Lower lobe of right lung (tissue), 2 donors: ENCODE data around the gene LSM8. TPM values are rescaled to one million over a fixed set of nuclear protein-coding genes. Genes with fewer than 3 reads are reported as not detected.

Experiments
- ATAC-seq, 2 donors: fragments of 200-7000 bp; cut with Tn5 transposase; one replicate each; pipeline ENCODE4 v1.9.1; 2020 to 2022; ENCODE audit warnings: mild to moderate bottlenecking in 2 of 2, moderate library complexity in 2 of 2
- DNase-seq: peaks from one replicate; pipeline ENCODE4 v3.0.0-alpha.2; 2020
- H3K27ac ChIP-seq: fragments of 200-600 bp; one replicate; pipeline ENCODE4 v1.8.0; 2022
- H3K27me3 ChIP-seq: fragments of 200-600 bp; one replicate; pipeline ENCODE4 v1.8.0; 2022; ENCODE audit warnings: low read depth
- H3K36me3 ChIP-seq: fragments of 200-600 bp; one replicate; pipeline ENCODE4 v1.8.0; 2022; ENCODE audit warnings: mild to moderate bottlenecking
- H3K4me1 ChIP-seq: fragments of 200-600 bp; one replicate; pipeline ENCODE4 v1.8.0; 2022
- H3K4me3 ChIP-seq: fragments of 200-600 bp; one replicate; pipeline ENCODE4 v1.8.0; 2022; ENCODE audit warnings: mild to moderate bottlenecking
- H3K9me3 ChIP-seq: fragments of 200-600 bp; one replicate; pipeline ENCODE4 v1.8.0; 2022
- intact Hi-C: fragments of 100-400 bp; cut with DNase I; formaldehyde crosslinking; loops from one replicate; pipeline ENCODE4 v1.11.0; 2022
- total RNA-seq: library from RNA; stranded (reverse); fragmentation: NEBNext Ultra II Directional; extraction: Animal tissue kit (Norgen Biotek cat#: 25700); gene quantifications from one replicate; pipeline ENCODE4 v1.2.1, GENCODE V29; 2021
- TF ChIP-seq, protein P1 (sequence below): fragments of 200-600 bp; IDR thresholded peaks from one replicate; pipeline ENCODE4 v1.8.0; 2022; ENCODE audit warnings: antibody characterized with exemption, mild to moderate bottlenecking
- donor health status: DM: no; HTN: yes; CAD: no; lungs with severe emphysema.

The LSM8 gene
- total RNA-seq, 1 donor from 2014 or later: 25.6 TPM

DNA sequence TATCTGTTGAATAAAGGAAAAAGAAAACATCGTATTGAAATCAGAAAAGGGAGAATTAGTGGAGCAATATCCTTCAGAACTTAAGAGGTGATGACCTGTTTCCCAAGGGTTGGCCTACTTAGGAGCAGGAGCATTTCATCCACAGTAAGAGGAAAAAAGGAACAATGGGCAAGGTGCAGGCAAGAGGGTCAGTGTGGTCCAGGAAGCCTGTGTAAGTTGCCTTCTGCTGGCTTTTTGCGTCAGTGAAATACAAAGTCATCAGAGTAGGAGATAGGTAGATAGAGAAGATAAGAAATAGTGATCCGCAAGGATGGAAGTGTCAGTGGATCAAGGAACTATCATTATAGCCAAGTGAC, 35.2 kb downstream of the LSM8 start:
- ATAC-seq (no peak), DNase-seq (no peak)
- H3K36me3 ChIP-seq: no peaks in the 10 kb centered on the region
- intact Hi-C loops: no loop called here
- H3K27ac ChIP-seq: no peak overlapping the region
- TF ChIP-seq, protein P1, sequence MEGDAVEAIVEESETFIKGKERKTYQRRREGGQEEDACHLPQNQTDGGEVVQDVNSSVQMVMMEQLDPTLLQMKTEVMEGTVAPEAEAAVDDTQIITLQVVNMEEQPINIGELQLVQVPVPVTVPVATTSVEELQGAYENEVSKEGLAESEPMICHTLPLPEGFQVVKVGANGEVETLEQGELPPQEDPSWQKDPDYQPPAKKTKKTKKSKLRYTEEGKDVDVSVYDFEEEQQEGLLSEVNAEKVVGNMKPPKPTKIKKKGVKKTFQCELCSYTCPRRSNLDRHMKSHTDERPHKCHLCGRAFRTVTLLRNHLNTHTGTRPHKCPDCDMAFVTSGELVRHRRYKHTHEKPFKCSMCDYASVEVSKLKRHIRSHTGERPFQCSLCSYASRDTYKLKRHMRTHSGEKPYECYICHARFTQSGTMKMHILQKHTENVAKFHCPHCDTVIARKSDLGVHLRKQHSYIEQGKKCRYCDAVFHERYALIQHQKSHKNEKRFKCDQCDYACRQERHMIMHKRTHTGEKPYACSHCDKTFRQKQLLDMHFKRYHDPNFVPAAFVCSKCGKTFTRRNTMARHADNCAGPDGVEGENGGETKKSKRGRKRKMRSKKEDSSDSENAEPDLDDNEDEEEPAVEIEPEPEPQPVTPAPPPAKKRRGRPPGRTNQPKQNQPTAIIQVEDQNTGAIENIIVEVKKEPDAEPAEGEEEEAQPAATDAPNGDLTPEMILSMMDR: no peak
- H3K4me3 ChIP-seq: no peak overlapping the region
- no peaks in the 10 kb centered on the region for H3K27me3 ChIP-seq
- no peaks in the 10 kb centered on the region for H3K9me3 ChIP-seq
- H3K4me1 ChIP-seq: peaks cover under 1% of the 10 kb centered on the region

DNA sequence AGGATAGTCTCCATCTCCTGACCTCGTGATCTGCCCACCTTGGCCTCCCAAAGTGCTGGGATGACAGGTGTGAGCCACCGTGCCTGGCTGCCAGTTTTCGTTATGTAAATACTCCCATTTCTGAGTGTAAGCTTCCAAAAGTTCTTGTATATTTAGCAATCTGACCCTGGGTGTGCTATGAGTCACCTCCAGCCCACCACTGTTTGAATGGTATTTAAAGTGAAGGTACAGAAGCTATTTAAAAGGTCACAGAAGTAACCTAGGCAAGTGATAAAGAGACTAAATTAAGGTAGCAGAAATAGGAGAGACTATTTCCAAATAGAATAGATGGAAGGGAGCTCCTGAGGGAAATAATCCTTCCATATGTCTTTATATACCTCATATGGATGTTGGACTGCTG, 36.6 kb downstream of the LSM8 start:
- Histone ChIP-seq H3K27me3 (no peaks in the 10 kb centered on the region), H3K36me3 (no peaks in the 10 kb centered on the region), H3K27ac (no peak overlapping the region), H3K9me3 (no peaks in the 10 kb centered on the region), H3K4me3 (no peak overlapping the region), H3K4me1 (no peaks in the 10 kb centered on the region)
- intact Hi-C loops: no loop called here
- TF ChIP-seq, protein P1: no peak
- no peak for DNase-seq
- ATAC-seq: no peak

DNA sequence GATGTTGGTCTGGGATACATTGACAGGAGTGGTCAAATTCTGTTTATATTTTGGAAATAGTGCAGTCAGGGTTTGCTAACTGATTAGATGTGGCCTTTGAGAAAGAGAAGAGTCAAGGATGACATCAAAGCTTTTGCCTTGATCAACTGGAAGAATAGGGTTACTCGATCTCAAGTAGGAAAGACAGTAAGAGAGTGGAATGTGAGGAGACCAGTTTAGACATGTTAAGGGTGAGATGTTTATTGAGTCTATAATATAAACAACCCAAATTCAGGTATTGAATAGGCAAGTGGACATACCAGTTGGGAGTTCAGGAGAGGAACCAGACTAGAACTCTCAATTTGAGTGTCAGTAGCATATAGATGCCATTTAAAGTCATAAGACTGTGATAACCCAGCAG, 38.6 kb downstream of the LSM8 start:
- ATAC-seq: no peak
- Histone ChIP-seq H3K36me3 (no peaks in the 10 kb centered on the region), H3K27me3 (no peaks in the 10 kb centered on the region), H3K4me1 (no peaks in the 10 kb centered on the region), H3K27ac (no peak overlapping the region), H3K9me3 (no peaks in the 10 kb centered on the region), H3K4me3 (no peak overlapping the region)
- intact Hi-C loops: no loop called here
- TF ChIP-seq, protein P1: no peak
- no peak for DNase-seq

DNA sequence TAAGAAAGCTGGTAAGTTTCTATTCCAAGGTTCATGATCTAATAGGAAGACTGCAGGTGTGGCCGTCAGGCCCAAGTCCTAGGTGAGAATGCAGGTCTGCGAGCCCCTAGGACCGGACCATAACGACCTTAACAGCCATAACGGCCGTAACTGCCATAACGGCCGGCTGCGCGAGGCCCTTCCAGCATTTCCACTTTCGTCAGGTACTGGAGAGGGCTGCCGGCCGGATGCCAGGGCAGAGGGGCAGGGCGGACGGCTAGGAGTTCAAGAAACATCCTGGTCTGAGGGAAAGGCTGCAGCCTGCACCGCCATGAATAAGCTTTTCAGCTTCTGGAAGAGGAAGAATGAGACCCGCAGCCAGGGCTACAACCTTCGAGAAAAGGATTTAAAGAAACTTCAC, 40.6 kb downstream of the LSM8 start, which contains the start of gene ANKRD7:
Gene ANKRD7, plus strand, starts transcription at position 184 of the 400 bp plus-strand sequence. Its CDS starts 127 bp downstream, at position 311.
- no peak within 1 kb of the TSS for H3K27ac ChIP-seq
- no peaks in the 10 kb centered on the region for H3K36me3 ChIP-seq
- no peaks in the 10 kb centered on the region for H3K4me1 ChIP-seq
- H3K4me3 ChIP-seq: no peak within 1 kb of the TSS
- no peak for ATAC-seq
- TF ChIP-seq, protein P1: no peak
- DNase-seq: no peak
- H3K9me3 ChIP-seq: no peaks in the 10 kb centered on the region
- intact Hi-C loops: no loop called here
- H3K27me3 ChIP-seq: no peaks in the 10 kb centered on the region

DNA sequence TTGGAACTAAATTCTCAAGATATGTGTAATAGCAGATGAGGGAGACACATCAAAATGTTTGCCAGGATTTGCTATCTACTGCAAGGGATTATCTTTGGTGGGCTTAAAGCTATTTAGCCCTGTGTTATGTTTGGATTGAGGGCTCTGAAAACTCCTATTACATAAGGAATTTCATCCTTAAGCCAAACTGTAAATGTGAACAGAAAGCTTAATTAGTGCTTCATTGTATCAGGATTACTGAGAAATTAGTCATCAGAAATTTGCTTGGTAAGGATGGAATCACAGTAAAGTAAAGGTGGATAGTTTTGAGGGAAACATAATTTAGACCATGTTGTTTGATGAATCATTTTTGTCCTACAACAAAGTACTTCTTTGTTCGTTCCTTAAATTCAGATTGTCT, 48.9 kb downstream of the LSM8 start:
- Histone ChIP-seq H3K4me1 (no peaks in the 10 kb centered on the region), H3K36me3 (no peaks in the 10 kb centered on the region), H3K4me3 (no peak overlapping the region), H3K27ac (no peak overlapping the region), H3K9me3 (no peaks in the 10 kb centered on the region), H3K27me3 (no peaks in the 10 kb centered on the region)
- no peak for ATAC-seq
- DNase-seq: no peak
- intact Hi-C loops: no loop called here
- TF ChIP-seq, protein P1: no peak

DNA sequence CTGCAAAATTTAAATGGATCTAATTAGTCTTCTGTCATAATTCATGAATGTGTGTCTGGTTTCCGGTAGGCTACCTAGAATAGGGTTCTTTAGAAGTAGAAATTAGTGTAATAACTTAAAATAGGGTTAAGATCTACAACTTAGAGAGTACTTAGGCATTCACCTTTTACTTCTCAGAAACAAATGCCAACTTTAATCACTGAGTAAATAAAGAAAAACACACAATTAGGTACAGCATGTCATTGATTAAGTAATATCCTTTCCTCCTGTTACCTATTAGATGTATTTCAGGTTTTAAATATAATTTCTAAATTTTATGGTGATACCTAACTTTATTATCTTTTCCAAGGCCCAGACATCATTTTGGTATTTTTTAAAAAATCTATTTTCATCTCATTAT, 49.8 kb downstream of the LSM8 start:
- Histone ChIP-seq H3K4me1 (no peaks in the 10 kb centered on the region), H3K4me3 (no peak overlapping the region), H3K36me3 (no peaks in the 10 kb centered on the region), H3K27ac (no peak overlapping the region), H3K9me3 (no peaks in the 10 kb centered on the region), H3K27me3 (no peaks in the 10 kb centered on the region)
- intact Hi-C loops: no loop called here
- ATAC-seq (no peak), DNase-seq (no peak)
- TF ChIP-seq, protein P1: no peak
